K562 (cell line): ENCODE results near the gene LPIN3. TPM values are rescaled to one million over a fixed set of nuclear protein-coding genes. Genes with fewer than 3 reads are reported as not detected.

ENCODE experiments used
- ATAC-seq: fragments of 200-7000 bp; cut with Tn5 transposase; 3 replicates; pipeline ENCODE4 v1.9.1; 2020; ENCODE audit warnings: moderate library complexity
- BruUV-seq: library from RNA; stranded (reverse); fragments of 400-500 nt; replicated peaks from 2 replicates; lab custom pipeline; 2021; lab: Mats Ljungman, UMichigan
- CTCF ChIA-PET: fragments of 300-600 bp; formaldehyde crosslinking; extraction: SDS; loops from one replicate; lab custom pipeline; 2021; ENCODE audit warnings: low intra/inter-chr PET ratio; lab: Yijun Ruan, JAX
- POLR2A ChIA-PET: fragments of 300-600, 350-650 bp; sonication (Branson Sonifier 250); formaldehyde crosslinking; extraction: SDS; loops from one replicate; lab custom pipeline; 2021; ENCODE audit warnings: antibody characterized with exemption, inconsistent platforms; lab: Yijun Ruan, JAX
- DNase-seq, 4 experiments: peaks; one replicate each; pipeline versions ENCODE4 v3.0.0 to v3.0.0-alpha.2; 2011 to 2018; ENCODE audit warnings: low spot score in 3 of 4, mixed read lengths in 3 of 4; ENCODE audit errors: extremely low read depth in 1 of 4
- FAIRE-seq: peaks from 2 replicates; lab custom pipeline; 2011; peaks lifted over from hg19 to GRCh38; lab: Jason Lieb, UNC
- H2AFZ ChIP-seq: 2 replicates; pipeline ENCODE4 v1.6.0; 2011; ENCODE audit warnings: low read depth, low read length, control low read depth, inconsistent platforms
- H3K27ac ChIP-seq: fragments of 200-600 bp; 3 replicates; pipeline ENCODE4 v1.8.0; 2011; ENCODE audit warnings: low read depth, mild to moderate bottlenecking, control low read depth, inconsistent platforms, low read length, moderate library complexity, mixed read lengths; ENCODE audit errors: extremely low read depth
- H3K27me3 ChIP-seq, 2 experiments: fragments of 300-600 bp in 1 of 2; 2 replicates in 1 of 2; 3 replicates in 1 of 2; pipeline versions ENCODE4 v1.6.0 to v1.8.0; 2011; ENCODE audit warnings: inconsistent platforms in 2 of 2, low read length in 2 of 2, mild to moderate bottlenecking in 1 of 2, mixed read lengths in 1 of 2, moderate library complexity in 1 of 2; ENCODE audit not compliant: control insufficient read depth in 2 of 2, insufficient read depth in 2 of 2
- H3K36me3 ChIP-seq: fragments of 300-600 bp; 3 replicates; pipeline ENCODE4 v1.8.0; 2011; ENCODE audit warnings: mild to moderate bottlenecking, low read length, inconsistent platforms; ENCODE audit not compliant: control insufficient read depth, insufficient read depth
- H3K4me1 ChIP-seq, 2 experiments: fragments of 200-600 bp in 1 of 2; replicated peaks in 1 of 2; 2 replicates in 1 of 2; 3 replicates in 1 of 2; pipeline versions ENCODE4 v1.5.1 to v1.8.0; 2011; ENCODE audit warnings: inconsistent platforms in 2 of 2, low read length in 2 of 2, mild to moderate bottlenecking in 1 of 2, mixed read lengths in 1 of 2, moderate library complexity in 1 of 2; ENCODE audit not compliant: control insufficient read depth in 2 of 2, insufficient read depth in 2 of 2
- H3K4me2 ChIP-seq: 2 replicates; pipeline ENCODE4 v1.6.1; 2011; ENCODE audit warnings: low read length, control low read depth, inconsistent platforms, mixed read lengths; ENCODE audit not compliant: insufficient read depth
- H3K4me3 ChIP-seq: fragments of 200-600 bp; sonication (generic), shearing (Covaris generic); 2 replicates; pipeline ENCODE4 v1.5.1; 2016; ENCODE audit warnings: control low read depth, inconsistent platforms
- H3K79me2 ChIP-seq: fragments of 200-600 bp; 3 replicates; pipeline ENCODE4 v1.8.0; 2011; ENCODE audit warnings: low read length, inconsistent platforms; ENCODE audit not compliant: control insufficient read depth, insufficient read depth
- H3K9ac ChIP-seq, 2 experiments: 2 replicates each; pipeline versions ENCODE4 v1.6.0 to v1.6.1; 2011; ENCODE audit warnings: low read depth in 2 of 2, low read length in 2 of 2, control low read depth in 1 of 2, inconsistent platforms in 1 of 2, mild to moderate bottlenecking in 1 of 2, mixed read lengths in 1 of 2; ENCODE audit not compliant: insufficient read depth in 1 of 2
- H3K9me1 ChIP-seq: one replicate; pipeline ENCODE4 v1.6.0; 2011; ENCODE audit warnings: inconsistent platforms, mild to moderate bottlenecking, low read length, moderate library complexity; ENCODE audit not compliant: control insufficient read depth, insufficient read depth
- H3K9me3 ChIP-seq: replicated peaks from 2 replicates; pipeline ENCODE4 v1.5.1; 2011; ENCODE audit warnings: low read depth, low read length, inconsistent platforms; ENCODE audit not compliant: control insufficient read depth, insufficient read depth
- H4K20me1 ChIP-seq: replicated peaks from 2 replicates; pipeline ENCODE4 v1.6.1; 2011; ENCODE audit warnings: low read length, inconsistent platforms, mixed read lengths; ENCODE audit not compliant: control insufficient read depth, insufficient read depth
- ARHGAP35 ChIP-seq: fragments of 450-650 bp; IDR thresholded peaks from 2 replicates; pipeline ENCODE4 v1.6.1; 2018; ENCODE audit not compliant: partially characterized antibody
- ATF1 ChIP-seq, 2 experiments: fragments of 450-650 bp in 1 of 2; IDR thresholded peaks; 2 replicates each; pipeline ENCODE4 v1.6.1; 2016; ENCODE audit warnings: missing compliant biosample characterization in 1 of 2, missing genetic modification characterization in 1 of 2
- ATF6 ChIP-seq: sonication (generic); formaldehyde crosslinking; IDR thresholded peaks from 2 replicates; pipeline ENCODE4 v1.4.0; 2020; ENCODE audit warnings: mild to moderate bottlenecking, missing genetic modification reagents
- ESRRB ChIP-seq: fragments of 250-450 bp; sonication (Bioruptor Pico); IDR thresholded peaks from 2 replicates; pipeline ENCODE4 v1.5.0; 2020; ENCODE audit warnings: mild to moderate bottlenecking, moderate library complexity, borderline replicate concordance
- ETS1 ChIP-seq: conservative IDR thresholded peaks from 2 replicates; pipeline ENCODE4 v1.6.1; 2011; ENCODE audit warnings: low read depth, mild to moderate bottlenecking, low read length; ENCODE audit not compliant: control insufficient read depth
- FOXK1 ChIP-seq: sonication (generic); formaldehyde crosslinking; IDR thresholded peaks from 2 replicates; pipeline ENCODE4 v1.8.0; 2022; ENCODE audit warnings: missing genetic modification reagents, mild to moderate bottlenecking, borderline replicate concordance
- HOMEZ ChIP-seq: fragments of 250-450 bp; sonication (Bioruptor Pico); IDR thresholded peaks from 2 replicates; pipeline ENCODE4 v1.4.0; 2020; ENCODE audit warnings: mild to moderate bottlenecking, moderate library complexity
- MAFG ChIP-seq: fragments of 450-650 bp; conservative IDR thresholded peaks from 2 replicates; pipeline ENCODE4 v1.6.1; 2016; ENCODE audit warnings: missing genetic modification characterization, missing compliant biosample characterization
- POLR2A ChIP-seq: fragments of 450-650 bp; conservative IDR thresholded peaks from 2 replicates; pipeline ENCODE4 v1.6.1; 2016
- RNF2 ChIP-seq: sonication (generic); IDR thresholded peaks from 2 replicates; pipeline ENCODE4 v1.6.1; 2016
- SRSF9 ChIP-seq: fragments of 200-400 bp; formaldehyde crosslinking; IDR thresholded peaks from 2 replicates; pipeline ENCODE4 v1.6.1; 2017; ENCODE audit warnings: low read depth, low read length, borderline replicate concordance
- YY1 ChIP-seq, 3 experiments: IDR thresholded peaks; 2 replicates each; pipeline ENCODE4 v1.6.1; 2011; ENCODE audit warnings: low read length in 2 of 3, mild to moderate bottlenecking in 2 of 3, moderate library complexity in 2 of 3, borderline replicate concordance in 1 of 3, control low read depth in 1 of 3, low read depth in 1 of 3; ENCODE audit not compliant: insufficient read depth in 3 of 3, insufficient replicate concordance in 2 of 3, control insufficient read depth in 1 of 3, insufficient read length in 1 of 3; ENCODE audit errors: extremely low read depth in 1 of 3
- ZNF830 ChIP-seq: fragments of 250-450 bp; sonication (Bioruptor Pico); IDR thresholded peaks from 2 replicates; pipeline ENCODE4 v1.5.0; 2021; ENCODE audit warnings: mild to moderate bottlenecking
- WGBS: fragments of 100-300 bp; shearing (Covaris generic); methylation state at CpG from one replicate; pipeline ENCODE4 v1.1.6; 2016; ENCODE audit warnings: low coverage, mixed read lengths; ENCODE audit not compliant: insufficient coverage; ENCODE audit errors: missing lambda C conversion rate; 5-methylcytosine and 5-hydroxymethylcytosine counted together
- in situ Hi-C: fragments of 300-500 bp; cut with MboI; formaldehyde crosslinking; loops from 4 replicates; pipeline ENCODE4 v1.15.0; 2018; ENCODE audit warnings: inconsistent platforms, mixed read lengths
- intact Hi-C: fragments of 100-400 bp; cut with micrococcal nuclease; formaldehyde crosslinking; loops from 2 replicates; pipeline ENCODE4 v1.14.2; 2022
- polyA plus RNA-seq, 8 experiments: library from polyadenylated mRNA; depleted of rRNA in 4 of 8; stranded (reverse) in 5 of 8; unstranded in 3 of 8; fragments of >200 nt; fragmentation: Nextera tagmentation in 2 of 8; fragmentation: Illumina TruSeq in 1 of 8; extraction: Ambion mirVana in 2 of 8; extraction: Trizol in 1 of 8; gene quantifications; 2 replicates each; pipeline versions ENCODE4 v1.2.1 to v1.2.3, GENCODE V29; 2011 to 2014; ENCODE audit warnings: inconsistent platforms in 1 of 8, missing spikeins in 1 of 8
- total RNA-seq, 7 experiments: library from RNA; depleted of rRNA in 6 of 7; stranded (reverse); fragments of >200 nt in 6 of 7; fragmentation: Illumina TruSeq in 2 of 7; extraction: Trizol in 2 of 7; gene quantifications; 2 replicates each; pipeline versions ENCODE4 v1.2.1 to v1.2.3, GENCODE V29; 2011 to 2021; ENCODE audit warnings: low replicate concordance in 1 of 7
- TF ChIP-seq, protein P1 (sequence below), 2 experiments: fragments of 450-650 bp; conservative IDR thresholded peaks; 2 replicates each; pipeline ENCODE4 v1.6.1; 2017; ENCODE audit warnings: mild to moderate bottlenecking in 2 of 2, moderate library complexity in 2 of 2

LPIN3 gene
- total and polyA plus RNA-seq, 9 of the 15 experiments (the other 6 are each of a cell fraction or from before 2014, with no cell fraction given): 2.2 to 10.4 (median 5.9) TPM

GRCh38 chr20:41345729-41346067 is 5.1 kb downstream of the LPIN3 start:
- no peak for DNase-seq
- in situ Hi-C loops: no loop called here
- Histone ChIP-seq H3K9me1 (no peaks in the 10 kb centered on the region), H3K9ac (0 out of 4 replicates have a peak overlapping the region, but pooled peaks of 1 of the 2 experiments have one; percentile 50), H3K4me2 (no peak overlapping the region), H3K79me2 (peaks cover 8% of the 10 kb centered on the region; the same call in 2 of the 3 replicates), H4K20me1 (no peaks in the 10 kb centered on the region; the same call in 1 of the 2 replicates), H3K4me1 (peaks cover 5 to 22% of the 10 kb centered on the region in 2 experiments; a peak in 4 of 5 replicates), H3K4me3 (no peak overlapping the region), H3K27ac (no peak overlapping the region), H3K27me3 (no peaks in the 10 kb centered on the region), H2AFZ (no peak overlapping the region), H3K36me3 (0 out of 3 replicates have a peak, but pooled peaks cover 2% of the 10 kb centered on the region), H3K9me3 (no peaks in the 10 kb centered on the region)
- no peak for FAIRE-seq
- TF ChIP-seq SRSF9 (no peak), ETS1 (no peak), RNF2 (no peak), ESRRB (CRISPR knock-in tag) (no peak), MAFG (tag) (no peak), FOXK1 (CRISPR knock-in tag) (no peak), ARHGAP35 (no peak), YY1 (IDR thresholded peaks at IDR 0.05; ENCODE audit: borderline replicate concordance in 1 of 3, control insufficient read depth in 1 of 3, extremely low read depth in 1 of 3, insufficient read depth in 3 of 3, insufficient read length in 1 of 3, insufficient replicate concordance in 2 of 3, low read depth in 1 of 3, low read length in 2 of 3) (no peak), POLR2A (no peak), ZNF830 (CRISPR knock-in tag) (no peak), HOMEZ (CRISPR knock-in tag) (no peak), ATF6 (no peak), ATF1 (CRISPR knock-in tag; IDR thresholded peaks at IDR 0.05) (no peak), ATF1 (tag; IDR thresholded peaks at IDR 0.05) (no peak)
- TF ChIP-seq, protein P1, sequence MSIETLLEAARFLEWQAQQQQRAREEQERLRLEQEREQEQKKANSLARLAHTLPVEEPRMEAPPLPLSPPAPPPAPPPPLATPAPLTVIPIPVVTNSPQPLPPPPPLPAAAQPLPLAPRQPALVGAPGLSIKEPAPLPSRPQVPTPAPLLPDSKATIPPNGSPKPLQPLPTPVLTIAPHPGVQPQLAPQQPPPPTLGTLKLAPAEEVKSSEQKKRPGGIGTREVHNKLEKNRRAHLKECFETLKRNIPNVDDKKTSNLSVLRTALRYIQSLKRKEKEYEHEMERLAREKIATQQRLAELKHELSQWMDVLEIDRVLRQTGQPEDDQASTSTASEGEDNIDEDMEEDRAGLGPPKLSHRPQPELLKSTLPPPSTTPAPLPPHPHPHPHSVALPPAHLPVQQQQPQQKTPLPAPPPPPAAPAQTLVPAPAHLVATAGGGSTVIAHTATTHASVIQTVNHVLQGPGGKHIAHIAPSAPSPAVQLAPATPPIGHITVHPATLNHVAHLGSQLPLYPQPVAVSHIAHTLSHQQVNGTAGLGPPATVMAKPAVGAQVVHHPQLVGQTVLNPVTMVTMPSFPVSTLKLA (conservative IDR thresholded peaks at IDR 0.05): no peak
- no peak for ATAC-seq
- WGBS: 60% methylated on average over 17 of the region's 17 CpGs
- ChIA-PET POLR2A (interaction anchor here (0.6 kb wide), 1 partner anchor 443 kb away, joined by 3 read pairs; no protein-coding TSS in a partner anchor), CTCF (no interaction called here)
- BruUV-seq: no TSS peak
- intact Hi-C loops: loop anchor here (10.0 kb wide), 1 partner anchor 269 kb away; the partner anchor contains the start of gene CHD6
